HL-60/S4 treated with retinoic acid at 250 ng/mL for 4 days and 3 days (cell line): ENCODE data around the gene AGA.

Source experiments
- in situ Hi-C: fragments of 300-500 bp; cut with MboI; formaldehyde crosslinking; loops from 2 replicates; pipeline ENCODE4 v1.7.0; 2022; ENCODE audit warnings: low sequenced_read_pairs

The AGA gene

DNA sequence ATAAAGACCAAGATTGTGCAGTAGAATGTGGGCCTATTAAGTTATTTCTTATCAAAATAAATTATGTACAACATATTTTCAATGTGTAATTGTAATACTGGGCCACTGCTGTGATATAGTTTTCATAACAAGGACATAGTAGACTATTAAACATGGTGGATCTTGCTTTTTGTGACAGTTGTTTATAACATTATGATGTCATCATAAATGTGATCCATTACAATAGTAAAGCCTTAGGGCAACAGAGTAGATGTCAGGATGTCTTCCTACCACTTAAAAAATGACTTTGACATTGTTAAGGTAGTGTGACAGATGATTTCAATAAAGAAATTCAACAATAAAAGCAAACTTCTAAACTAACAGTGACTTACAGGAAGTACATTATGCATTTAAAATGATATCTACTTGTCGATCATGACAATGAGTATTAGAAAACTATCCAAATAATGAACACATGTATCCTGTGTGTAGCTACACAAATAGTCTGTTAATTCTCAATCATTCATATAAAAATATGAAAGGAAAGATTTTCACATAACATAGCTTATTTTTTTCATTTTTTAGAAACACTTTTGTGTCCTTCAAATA lies 5.3 kb upstream of the AGA start:
- in situ Hi-C loops, result no loop called here

DNA sequence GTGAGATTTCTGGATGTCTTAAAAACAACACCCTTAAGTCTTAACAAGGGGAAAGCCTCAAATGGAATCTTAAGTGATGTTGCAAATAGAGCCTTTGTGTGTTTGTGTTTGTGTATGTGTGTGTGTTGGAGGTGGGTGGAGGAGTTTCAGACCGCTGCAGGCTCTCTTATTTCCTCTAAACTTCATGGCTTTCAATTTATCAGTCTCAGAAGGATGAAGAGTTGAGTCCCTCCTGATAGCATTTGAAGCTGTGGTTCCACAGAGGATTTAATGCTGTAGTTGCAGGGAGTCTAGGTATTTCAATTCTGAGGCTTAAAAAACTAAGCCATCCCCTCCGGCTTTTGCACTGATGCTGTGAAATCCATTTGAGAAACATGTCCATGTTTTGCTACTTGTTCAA lies 4.3 kb upstream of the AGA start:
- in situ Hi-C loops, result no loop called here

DNA sequence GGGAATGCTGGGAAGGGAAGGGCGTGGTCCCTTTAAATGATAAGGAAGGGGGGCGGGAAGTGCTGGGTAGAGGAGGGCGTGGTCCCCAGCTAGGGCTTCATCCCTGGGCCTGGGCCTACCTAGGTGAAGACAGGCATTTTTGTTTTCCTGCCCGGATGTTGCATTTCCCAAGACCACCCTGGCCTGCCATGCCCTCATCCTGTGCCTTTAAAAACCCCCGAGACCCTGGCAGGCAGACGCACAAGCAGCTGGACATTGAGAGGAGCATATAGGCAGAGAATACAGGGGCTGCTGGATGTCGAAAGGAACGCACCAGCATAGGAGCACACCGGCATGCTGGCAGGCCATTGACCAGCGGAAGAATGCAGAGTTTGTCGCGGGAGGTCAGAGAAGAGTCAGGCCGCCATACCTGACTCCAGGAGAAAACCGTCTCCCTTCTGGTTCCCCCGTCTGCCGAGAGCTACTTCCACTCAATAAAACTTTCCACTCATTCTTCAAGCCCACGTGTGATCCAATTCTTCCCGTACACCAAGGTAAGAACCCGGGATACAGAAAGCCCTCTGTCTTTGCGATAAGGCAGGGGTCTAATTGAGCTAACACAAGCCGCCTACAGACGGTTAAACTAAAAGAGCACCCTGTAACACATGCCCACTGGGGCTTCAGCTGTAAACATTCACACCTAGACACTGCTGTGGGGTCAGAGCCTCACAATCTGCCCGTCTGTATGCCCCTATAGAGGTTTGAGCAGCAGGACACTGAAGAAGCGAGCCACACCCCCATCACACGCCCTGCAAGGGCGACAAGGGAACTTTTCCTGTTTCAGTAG lies 2.9 kb upstream of the AGA start:
- in situ Hi-C loops, result no loop called here

DNA sequence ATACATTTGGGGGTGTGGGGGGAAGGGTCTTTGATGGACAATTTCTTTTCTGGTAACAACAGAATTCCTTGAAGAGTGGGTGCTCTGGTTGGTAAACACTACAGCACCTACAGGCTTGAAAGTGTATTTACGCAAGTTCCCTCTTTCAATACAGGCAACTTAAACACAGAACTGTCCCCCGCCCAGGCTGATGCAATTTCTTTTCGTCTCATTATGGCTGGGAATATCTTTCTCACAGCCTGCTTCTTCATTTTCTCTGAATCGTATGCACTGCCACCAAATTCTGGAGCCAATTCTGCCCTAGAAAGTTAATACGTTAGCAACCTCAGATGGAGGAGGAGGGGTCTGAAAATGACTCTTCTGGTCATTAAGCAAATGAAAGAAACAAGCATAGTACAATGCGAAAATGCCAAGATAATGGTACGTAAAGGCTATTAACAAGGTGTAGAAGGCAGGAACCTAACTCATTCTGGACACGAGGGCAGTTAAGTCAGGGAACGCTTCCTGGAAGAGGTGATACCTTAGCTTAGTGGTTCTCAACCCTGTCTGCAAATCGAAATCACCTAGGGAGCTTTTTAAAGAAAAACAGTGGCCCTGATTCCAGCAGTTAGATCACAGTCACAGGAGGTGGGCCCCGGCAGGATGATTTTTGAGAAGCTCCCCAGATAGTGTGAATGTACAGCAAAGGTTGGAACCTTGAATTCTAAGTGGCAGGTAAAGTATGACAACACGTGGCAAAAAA lies 1.0 kb downstream of the AGA start:
- in situ Hi-C loops, result no loop called here

DNA sequence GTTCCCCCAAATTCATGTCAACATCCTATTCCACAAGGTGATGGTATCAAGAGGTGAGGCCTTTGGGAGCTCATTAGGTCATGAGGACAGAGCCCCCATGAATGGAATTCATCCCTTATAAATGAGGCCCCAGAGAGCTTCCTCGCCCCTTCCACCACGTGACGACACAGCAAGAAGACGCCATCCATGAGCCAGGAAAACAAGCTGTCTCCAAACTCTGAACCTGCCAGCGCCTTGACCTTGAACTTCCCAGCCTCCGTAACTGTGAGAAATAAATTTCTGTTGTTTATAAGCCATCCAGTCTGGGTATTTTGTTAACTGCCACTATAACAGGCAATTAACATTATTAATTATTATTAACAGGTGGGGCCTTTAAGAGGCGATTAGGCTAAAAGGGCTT lies 5.8 kb downstream of the AGA start:
- in situ Hi-C loops, result no loop called here

DNA sequence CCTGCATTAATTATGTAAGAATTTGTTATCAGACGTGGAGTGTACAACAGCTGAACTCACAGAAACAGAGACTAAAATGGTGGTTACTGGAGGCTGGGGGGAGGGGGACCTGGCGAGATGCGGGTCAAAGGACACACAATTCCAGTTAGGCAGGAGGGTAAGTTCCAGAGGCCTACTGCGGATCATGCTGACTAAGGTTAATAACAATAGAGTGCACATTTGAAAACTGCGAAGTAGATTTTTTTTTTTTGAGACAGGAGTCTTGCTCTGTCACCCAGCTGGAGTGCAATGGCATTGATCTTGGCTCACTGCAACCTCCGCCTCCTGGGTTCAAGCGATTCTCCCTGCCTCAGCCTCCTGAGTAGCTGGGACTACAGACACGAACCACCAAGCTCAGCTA lies 7.6 kb downstream of the AGA start:
- in situ Hi-C loops, result no loop called here

DNA sequence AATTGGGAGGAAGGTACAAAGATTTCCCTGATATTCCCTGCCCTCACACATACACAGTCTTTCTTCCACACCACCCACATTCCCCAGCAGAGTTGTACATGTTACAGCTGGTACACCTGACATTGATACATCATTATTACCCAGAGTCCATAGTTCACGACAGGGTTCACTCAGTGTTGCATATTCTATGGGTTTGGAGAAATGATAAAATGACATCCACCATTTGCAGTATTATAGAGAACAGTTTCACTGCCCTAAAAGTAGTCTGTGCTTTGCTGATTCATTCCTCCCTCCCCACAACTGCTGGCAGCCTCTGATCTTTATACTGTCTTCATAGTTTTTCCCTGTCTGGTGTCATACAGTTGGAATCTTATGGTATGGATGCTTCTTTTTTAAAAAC lies 15.0 kb downstream of the AGA start:
- in situ Hi-C loops, result no loop called here

DNA sequence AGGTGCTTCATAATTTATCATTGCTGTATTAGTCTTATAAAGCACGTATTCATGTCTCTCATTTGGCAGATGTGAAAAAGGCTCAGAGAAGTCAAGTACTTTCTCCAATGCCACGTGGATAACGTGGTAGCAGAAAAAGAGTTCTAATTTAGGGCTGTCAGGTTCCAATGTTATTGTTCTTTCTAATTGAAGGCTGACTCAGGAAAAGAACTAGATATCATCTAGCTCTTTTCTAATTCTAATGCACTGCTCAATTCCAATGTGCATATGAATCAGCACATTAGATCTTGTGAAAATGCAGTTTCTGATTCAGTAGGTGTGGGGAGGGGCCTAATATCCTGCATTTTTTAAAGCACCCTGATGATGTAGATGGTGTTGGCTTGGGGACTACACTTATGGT lies 22.8 kb downstream of the AGA start:
- in situ Hi-C loops, result no loop called here

DNA sequence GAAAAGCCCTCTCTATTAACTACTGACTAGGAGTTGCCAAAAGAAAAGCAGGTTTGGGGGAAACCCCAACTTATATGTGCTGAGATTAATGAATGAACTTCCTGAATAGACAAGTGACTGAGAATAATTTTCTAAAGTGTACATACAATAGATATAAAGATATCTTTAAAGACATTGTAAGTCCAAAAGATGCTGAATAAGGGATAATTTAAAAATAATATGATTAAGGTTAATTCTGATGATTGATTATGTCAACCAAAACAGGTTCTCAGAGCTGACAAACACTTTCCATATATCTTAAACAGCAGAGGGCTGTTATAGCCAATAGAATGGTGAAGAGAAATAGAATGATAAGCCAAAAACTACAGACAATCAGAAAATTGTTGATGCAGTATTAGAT lies 28.6 kb downstream of the AGA start:
- in situ Hi-C loops, result no loop called here

DNA sequence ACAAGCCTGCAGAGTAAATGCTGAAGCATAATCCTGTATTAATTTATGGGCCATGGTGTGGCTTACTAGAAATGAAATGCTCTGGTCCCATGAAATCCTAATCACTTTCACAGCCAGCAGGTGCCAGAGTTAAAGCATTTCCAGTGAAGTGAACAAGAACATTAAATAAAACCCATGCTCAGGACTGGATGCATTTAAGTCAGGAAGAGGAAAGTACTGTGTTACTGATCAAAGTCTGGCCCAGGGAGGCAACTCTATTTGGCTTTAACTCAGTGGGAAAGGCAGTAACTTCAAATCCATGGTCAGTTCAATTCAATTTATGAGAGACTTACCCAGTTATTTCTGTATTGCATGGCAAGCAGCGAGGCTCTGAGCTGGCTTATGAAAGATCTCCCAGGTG lies 29.2 kb downstream of the AGA start:
- in situ Hi-C loops, result no loop called here

DNA sequence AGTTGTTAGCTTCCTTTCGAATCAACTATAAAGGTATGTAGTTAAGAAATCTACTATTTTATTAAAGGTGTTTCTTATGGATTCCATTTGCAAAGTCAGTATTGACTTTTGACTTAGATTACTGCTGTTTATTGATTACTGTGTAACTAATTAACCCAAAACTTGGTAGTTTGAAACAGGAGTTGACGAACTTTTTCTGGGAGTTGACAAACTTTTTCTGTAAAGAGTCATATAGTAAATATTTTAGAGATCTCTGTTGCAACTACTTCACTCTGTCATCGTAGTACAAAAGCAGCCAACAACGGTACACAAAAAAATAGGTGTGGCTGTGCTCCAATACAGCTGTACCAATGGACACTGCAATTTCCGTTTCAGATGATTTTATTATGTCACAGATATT lies 30.2 kb downstream of the AGA start:
- in situ Hi-C loops, result no loop called here

DNA sequence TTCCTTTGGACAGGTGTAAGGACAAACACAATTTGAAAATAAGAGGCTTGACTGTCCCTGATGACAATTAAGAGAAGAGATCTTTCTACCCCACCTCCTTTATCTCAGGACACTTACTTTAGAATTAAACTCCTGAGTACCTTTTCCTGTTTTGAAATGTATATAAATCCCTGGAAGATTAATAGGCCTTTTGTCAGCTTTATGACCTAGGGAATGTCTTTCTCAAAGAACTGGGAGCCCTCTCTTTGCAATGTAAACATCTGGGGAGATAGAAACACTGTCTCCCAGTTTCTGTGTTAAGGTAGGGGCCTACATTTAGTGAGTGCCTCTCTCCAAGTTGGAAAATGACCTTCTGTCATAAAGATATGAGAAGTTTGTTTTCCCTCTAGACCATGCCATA lies 31.7 kb downstream of the AGA start:
- in situ Hi-C loops, result no loop called here

DNA sequence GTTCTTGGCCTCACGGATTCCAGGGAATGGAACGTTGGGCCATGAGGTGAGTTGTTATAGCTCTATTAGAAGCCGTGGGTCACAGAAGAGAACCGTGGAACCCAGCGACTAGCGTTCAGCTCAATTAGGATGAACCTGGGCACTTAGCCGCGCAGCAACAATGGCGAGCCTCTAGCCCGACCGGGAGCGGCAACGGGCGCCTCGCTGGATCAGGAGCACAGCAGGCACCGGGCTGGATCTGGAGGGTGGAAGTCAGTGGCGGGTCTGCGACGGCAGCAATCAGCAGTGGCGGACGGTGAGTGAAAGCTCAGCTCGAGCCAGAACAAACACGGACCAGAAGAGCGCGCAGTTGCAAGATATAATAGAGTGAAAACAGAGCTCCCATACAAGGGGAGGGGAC lies 34.2 kb downstream of the AGA start:
- in situ Hi-C loops, result no loop called here

DNA sequence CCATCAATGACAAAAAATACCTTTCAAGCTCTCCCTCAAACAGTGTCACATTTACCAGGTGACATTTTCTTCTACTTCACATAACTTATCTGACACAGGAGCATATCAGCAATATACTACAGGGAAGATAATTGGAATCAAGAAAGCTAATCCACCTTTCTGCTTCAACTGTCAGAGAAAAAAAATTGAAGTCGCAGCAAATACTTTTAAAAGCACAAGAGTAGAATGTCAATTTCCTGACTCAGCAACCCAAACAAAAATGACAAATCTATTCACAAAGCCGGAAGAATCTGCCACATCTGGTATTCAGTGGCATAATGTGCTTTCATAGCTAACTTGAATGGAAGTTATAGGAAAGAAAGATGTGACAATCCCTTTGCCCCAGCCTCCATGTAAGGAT lies 36.7 kb downstream of the AGA start:
- in situ Hi-C loops, result no loop called here

DNA sequence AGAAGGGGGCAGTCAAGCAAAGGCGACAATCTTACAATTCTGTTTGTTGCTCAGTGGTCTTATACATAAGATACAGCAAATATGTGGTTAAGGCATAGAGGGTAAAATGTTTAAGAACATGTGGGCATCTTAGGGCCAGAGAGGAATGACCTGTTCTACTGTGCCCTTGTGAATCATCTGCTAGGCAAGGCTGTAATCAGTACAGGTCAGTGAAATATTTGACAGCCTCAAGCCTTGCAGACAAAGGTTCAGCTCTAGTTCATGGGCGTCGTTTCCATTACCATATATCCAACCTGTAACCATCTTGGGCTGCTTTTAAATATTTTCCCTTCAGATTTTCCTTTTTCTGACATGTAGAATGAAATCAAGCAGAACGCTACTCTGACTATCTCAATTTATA lies 37.3 kb downstream of the AGA start:
- in situ Hi-C loops, result no loop called here

DNA sequence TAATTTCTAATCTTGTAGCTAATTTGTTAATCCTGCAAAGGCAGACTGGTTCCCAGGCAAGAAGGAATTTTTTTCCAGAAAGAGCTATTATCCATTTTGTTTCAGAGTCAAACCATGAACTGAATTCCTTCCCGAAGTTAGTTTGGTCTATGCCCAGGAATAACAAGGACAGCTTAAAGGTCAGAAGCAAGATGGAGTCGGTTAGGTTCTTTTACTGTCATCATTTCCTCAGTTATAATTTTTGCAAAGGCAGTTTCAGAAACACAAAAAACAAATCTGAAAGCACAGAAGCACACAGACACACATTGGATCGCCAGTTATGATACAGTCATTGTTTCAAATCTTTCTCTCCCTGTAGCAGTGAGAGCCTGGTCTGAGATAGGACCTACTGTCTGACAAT lies 37.9 kb downstream of the AGA start:
- in situ Hi-C loops, result no loop called here

DNA sequence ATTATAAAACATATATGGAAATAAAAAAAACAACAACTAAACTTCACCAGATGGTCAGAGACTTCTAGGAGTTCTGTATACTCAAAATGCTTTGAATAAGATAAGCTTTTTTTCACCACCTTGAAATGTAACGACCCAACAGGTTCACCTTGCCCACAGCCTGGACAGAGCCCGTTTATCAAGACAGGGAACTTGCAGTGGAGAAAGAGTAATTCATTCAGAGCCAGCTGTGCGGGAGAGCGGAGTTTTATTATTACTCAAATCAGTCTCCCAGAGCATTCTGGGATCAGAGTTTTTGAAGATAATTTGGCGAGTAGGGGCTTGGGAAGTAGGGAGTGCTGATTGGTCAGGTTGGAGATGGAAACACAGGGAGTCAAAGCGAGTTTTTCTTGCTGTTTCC lies 38.5 kb downstream of the AGA start:
- in situ Hi-C loops, result no loop called here

DNA sequence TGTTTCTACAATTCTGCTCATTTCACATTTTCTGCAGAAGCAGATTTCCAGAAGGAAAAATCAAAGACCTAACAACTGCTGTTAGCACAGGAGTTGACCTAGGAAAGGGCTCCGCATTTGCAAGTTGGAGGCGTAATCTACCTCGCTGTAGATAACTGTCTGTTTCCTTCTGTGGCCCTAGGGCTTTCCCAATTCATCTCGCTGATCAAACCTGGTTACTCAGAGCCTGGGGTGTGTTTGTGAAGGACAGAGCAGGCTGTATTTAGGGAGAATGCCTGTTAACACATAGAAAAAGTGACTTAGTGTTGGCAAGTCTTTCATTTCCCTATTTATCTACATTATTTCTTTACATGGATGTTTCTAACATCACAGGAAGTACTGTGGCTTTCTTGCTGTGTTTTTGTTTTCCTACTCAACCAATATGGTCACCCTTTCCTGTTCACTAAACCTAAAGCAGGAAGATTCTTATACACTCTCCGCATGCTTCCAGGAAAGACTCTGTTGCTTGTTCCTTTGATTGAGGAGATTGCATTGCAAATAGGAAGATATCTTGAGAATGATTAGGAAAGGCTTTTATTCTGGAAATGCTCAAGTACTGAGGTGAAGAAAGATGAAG lies 40.5 kb downstream of the AGA start:
- in situ Hi-C loops, result no loop called here

DNA sequence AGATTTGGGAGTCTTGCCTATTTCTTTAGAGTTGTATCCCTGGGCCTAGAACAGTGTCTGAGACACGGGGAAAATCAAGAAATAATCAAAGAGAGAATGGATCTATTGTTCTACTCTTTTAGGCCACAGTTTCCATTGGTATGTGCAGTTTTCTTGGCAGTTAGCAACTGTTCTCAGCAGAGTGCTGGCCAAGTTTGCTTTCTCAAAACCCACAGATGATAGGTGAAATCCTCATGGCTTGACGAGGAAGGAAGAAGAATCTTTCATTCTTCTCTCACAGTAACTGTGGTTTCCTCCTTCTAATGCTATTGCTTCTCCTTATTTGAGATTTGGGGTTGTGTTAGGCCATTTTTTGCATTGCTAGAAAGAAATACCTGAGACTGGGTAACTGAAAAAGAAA lies 42.2 kb downstream of the AGA start:
- in situ Hi-C loops, result no loop called here

DNA sequence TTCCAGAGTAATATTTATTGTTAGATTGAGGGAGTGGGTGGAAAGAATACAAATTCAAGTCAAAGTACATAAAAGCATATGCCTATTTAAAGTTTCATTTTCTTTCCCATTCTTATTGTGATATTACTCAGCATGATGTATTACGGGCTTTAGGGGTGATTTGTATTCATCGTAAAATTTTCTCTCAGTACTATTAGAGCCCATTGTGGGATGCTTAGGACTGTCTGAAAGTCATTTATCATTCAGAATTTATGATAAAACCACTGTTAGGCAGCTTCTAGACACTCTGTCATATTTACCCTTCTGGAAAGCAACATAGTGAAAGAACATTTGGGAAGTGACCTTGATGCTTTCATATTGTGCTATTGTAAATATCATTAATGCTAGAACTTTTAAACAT lies 45.9 kb downstream of the AGA start:
- in situ Hi-C loops, result no loop called here

DNA sequence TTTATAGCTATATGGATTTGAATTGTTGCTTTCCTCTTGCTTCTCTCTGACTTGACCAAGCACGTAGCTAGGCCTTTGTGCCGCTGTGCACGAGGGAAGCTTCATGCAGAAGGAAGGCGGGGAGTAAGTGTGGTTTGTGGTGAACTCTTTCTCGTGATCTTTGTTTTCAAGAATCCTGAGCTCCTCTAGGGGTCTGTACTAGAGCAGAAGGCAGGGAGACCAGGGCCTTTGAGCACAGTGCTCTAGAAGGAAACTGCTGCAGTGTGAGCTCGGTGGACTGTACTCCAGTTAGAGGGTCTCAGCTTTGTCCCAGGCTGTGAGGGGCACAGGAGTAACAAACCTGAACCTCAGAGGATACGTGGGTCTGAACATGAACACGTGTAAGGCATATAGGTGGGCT lies 49.0 kb downstream of the AGA start:
- in situ Hi-C loops, result no loop called here

DNA sequence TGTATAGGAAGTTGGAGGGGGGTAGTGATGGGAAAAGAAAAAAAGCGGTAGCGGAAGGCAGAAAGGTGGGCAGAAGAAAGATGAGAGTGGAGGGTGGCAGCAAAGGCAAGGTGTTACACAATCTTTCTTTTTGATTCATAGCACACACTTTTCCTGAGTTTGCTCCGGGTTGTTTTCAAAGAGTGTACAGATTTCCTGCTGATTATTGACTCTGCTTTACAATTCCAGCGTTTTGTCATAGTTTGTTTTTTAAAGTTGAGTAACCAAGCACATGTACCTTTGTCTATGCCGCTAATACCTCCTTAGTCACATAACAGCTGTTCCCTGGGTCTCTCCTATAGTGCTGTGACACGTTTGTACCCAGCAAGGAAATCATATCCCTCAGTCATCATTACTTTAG lies 50.3 kb downstream of the AGA start:
- in situ Hi-C loops, result no loop called here
